Adrenal gland (tissue), 12 donors: ENCODE measurements around the gene KLHDC4. TPM values are rescaled to one million over a fixed set of nuclear protein-coding genes. Genes with fewer than 3 reads are reported as not detected.
"Not testable (repeated sequence)": the region's sequence is repeated elsewhere in the genome, so short reads cannot be mapped to it uniquely, and the experiment has no call there.

ENCODE experiments used
- DNase-seq, 7 donors: peaks; one replicate each; pipeline ENCODE4 v3.0.0-alpha.2; 2019 to 2020
- H3K27ac ChIP-seq, 5 donors: fragments of 200-600 bp; sonication (generic) in 4 of 5; 1 replicate in 3 of 5; 2 replicates in 2 of 5; pipeline versions ENCODE4 v1.5.1 to v1.8.0; 2016 to 2020; ENCODE audit warnings: mild to moderate bottlenecking in 1 of 5
- H3K27me3 ChIP-seq: fragments of 200-600 bp; 2 replicates; pipeline ENCODE4 v1.8.0; 2021
- H3K36me3 ChIP-seq, 2 donors: fragments of 200-600 bp; replicated peaks in 1 of 2; 1 replicate in 1 of 2; 2 replicates in 1 of 2; pipeline versions ENCODE4 v1.5.1 to v1.8.0; 2018 to 2022
- H3K4me1 ChIP-seq, 2 donors: fragments of 200-600 bp; replicated peaks in 1 of 2; 1 replicate in 1 of 2; 2 replicates in 1 of 2; pipeline versions ENCODE4 v1.5.1 to v1.8.0; 2018 to 2021
- H3K4me3 ChIP-seq, 4 donors: fragments of 200-600 bp; sonication (generic) in 3 of 4; one replicate each; pipeline ENCODE4 v1.5.1; 2016 to 2018
- H3K9me3 ChIP-seq, 3 donors: fragments of 200-600 bp; sonication (generic) in 1 of 3; replicated peaks in 1 of 3; 1 replicate in 2 of 3; 2 replicates in 1 of 3; pipeline versions ENCODE4 v1.5.1 to v1.8.0; 2016 to 2021
- POLR2A ChIP-seq, 2 donors: fragments of 450-650 bp; IDR thresholded peaks; one replicate each; pipeline ENCODE4 v1.6.1; 2017; ENCODE audit warnings: antibody characterized with exemption in 2 of 2, mild to moderate bottlenecking in 2 of 2, moderate library complexity in 1 of 2
- WGBS, 4 donors: extraction: QIAGEN DNeasy Blood & Tissue Kit in 2 of 4; methylation state at CpG; one replicate each; pipeline versions ENCODE4 v1.1.5 to v1.1.7; 2013 to 2017; 5-methylcytosine and 5-hydroxymethylcytosine counted together
- intact Hi-C, 2 donors: fragments of 100-400 bp; cut with DNase I; formaldehyde crosslinking; loops; one replicate each; pipeline versions ENCODE4 v1.14.1 to v1.15.0; 2022 to 2023
- polyA plus RNA-seq, 3 donors: library from polyadenylated mRNA; stranded (reverse); fragments of 200-250 nt in 2 of 3; fragments of 350-450 nt in 1 of 3; fragmentation: Illumina TruSeq in 1 of 3; extraction: RNeasy Lipid Tissue Mini Kit (QIAGEN cat#74804) in 1 of 3; gene quantifications; one replicate each; pipeline ENCODE4 v1.2.3, GENCODE V29; 2013 to 2014
- total RNA-seq, 9 donors: library from RNA; depleted of rRNA in 4 of 9; stranded (reverse); fragments of >200 nt in 4 of 9; fragments of 120-200 nt in 1 of 9; fragmentation: NEBNext Ultra II Directional in 1 of 9; extraction: Animal tissue kit (Norgen Biotek cat#: 25700) in 1 of 9; gene quantifications; one replicate each; pipeline versions ENCODE4 v1.1.0 to v1.2.4, GENCODE V29; 2013 to 2023
- TF ChIP-seq, protein P1 (sequence below), 6 experiments: fragments of 450-650 bp in 4 of 6; fragments of 200-600 bp in 2 of 6; sonication (generic) in 1 of 6; IDR thresholded peaks; 1 replicate in 5 of 6; 2 replicates in 1 of 6; pipeline versions ENCODE4 v1.5.1 to v1.8.0; 2016 to 2021; ENCODE audit warnings: antibody characterized with exemption in 6 of 6, mild to moderate bottlenecking in 2 of 6, moderate library complexity in 1 of 6
- donor health status: healthy with polysubstance abuse.
- donor health status: Bipolar disorder and iron deficiency.
- donor health status: DM: yes; HTN: yes; CAD: no.
- donor health status: DM: no; HTN: no; CAD: no.
- donor health status: DM: no; HTN: no; CAD: no.
- donor health status: DM: yes; HTN: yes; CAD: no.

Gene KLHDC4
- total and polyA plus RNA-seq, 12 donors: 15.4 to 94.0 (median 26.4) TPM

GRCh38 chr16:87778476-87778829 is 12.7 kb upstream of the KLHDC4 start:
- H3K4me3 ChIP-seq: no peak overlapping the region
- no peaks in the 10 kb centered on the region for H3K27me3 ChIP-seq
- peaks cover 0 to 7% of the 10 kb centered on the region in 2 donors for H3K4me1 ChIP-seq
- WGBS, 4 donors: 86 to 93% (median 90%) methylated on average over 11 to 13 of the region's 13 CpGs
- intact Hi-C loops: loop anchor here (5.0 to 10.0 kb wide), 2 partner anchors 94 to 126 kb away; no protein-coding TSS in a partner anchor
- no peaks in the 10 kb centered on the region for H3K36me3 ChIP-seq
- no peak for TF ChIP-seq POLR2A (IDR thresholded peaks at IDR 0.05)
- TF ChIP-seq, protein P1, sequence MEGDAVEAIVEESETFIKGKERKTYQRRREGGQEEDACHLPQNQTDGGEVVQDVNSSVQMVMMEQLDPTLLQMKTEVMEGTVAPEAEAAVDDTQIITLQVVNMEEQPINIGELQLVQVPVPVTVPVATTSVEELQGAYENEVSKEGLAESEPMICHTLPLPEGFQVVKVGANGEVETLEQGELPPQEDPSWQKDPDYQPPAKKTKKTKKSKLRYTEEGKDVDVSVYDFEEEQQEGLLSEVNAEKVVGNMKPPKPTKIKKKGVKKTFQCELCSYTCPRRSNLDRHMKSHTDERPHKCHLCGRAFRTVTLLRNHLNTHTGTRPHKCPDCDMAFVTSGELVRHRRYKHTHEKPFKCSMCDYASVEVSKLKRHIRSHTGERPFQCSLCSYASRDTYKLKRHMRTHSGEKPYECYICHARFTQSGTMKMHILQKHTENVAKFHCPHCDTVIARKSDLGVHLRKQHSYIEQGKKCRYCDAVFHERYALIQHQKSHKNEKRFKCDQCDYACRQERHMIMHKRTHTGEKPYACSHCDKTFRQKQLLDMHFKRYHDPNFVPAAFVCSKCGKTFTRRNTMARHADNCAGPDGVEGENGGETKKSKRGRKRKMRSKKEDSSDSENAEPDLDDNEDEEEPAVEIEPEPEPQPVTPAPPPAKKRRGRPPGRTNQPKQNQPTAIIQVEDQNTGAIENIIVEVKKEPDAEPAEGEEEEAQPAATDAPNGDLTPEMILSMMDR (IDR thresholded peaks at IDR 0.05): no peak
- no peak overlapping the region for H3K27ac ChIP-seq
- DNase-seq: peak in 1 of 7 donors; percentile 22
- H3K9me3 ChIP-seq: no peaks in the 10 kb centered on the region

- WGBS, 4 donors: 86 to 90% (median 87%) methylated on average over 13 to 16 of the region's 16 CpGs
- intact Hi-C loops: loop anchor here in 1 of 2 donors (10.0 kb wide), 1 partner anchor 131 kb away; no protein-coding TSS in a partner anchor
- DNase-seq: not testable (repeated sequence)
These were observed 8.1 kb upstream of the KLHDC4 start for GRCh38 chr16:87773836-87774235.

DNA sequence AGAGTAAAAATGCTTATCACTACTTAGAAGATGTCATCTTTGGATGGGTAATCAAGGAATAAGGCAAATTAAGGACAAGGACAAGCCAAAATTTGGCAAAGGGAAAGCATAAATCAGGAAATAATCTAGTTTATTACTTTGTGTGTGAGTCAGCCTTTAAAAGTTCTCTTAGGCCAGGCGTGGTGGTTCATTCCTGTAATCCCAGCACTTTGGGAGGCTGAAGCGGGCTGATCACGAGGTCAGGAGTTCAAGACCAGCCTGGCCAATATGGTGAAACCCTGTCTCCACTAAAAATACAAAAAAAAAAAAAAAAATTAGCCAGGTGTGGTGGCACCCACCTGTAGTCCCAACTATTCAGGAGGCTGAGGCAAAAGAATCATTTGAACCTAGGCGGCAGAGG is 1.7 kb upstream of the KLHDC4 start:
- not testable (repeated sequence) for H3K4me3 ChIP-seq, H3K9me3 ChIP-seq, H3K27me3 ChIP-seq, H3K36me3 ChIP-seq
- intact Hi-C loops: loop anchor here (5.0 to 10.0 kb wide), 2 partner anchors 180 to 183 kb away; no protein-coding TSS in a partner anchor
- Histone ChIP-seq H3K27ac (peak overlapping the region in 4 of 5 donors; percentile 21 to 86 (median 76)), H3K4me1 (peaks cover 13 to 17% of the 10 kb centered on the region in 2 donors)
- peak in 6 of 7 donors; percentile 39 to 63 (median 54) for DNase-seq
- 49 to 56% (median 52%) methylated on average over 4 of the region's 4 CpGs for WGBS, 4 donors

More at GRCh38 chr16:87773836-87774235, 8.1 kb upstream of the KLHDC4 start:
- H3K36me3 ChIP-seq, H3K4me3 ChIP-seq, H3K27me3 ChIP-seq, H3K4me1 ChIP-seq, H3K27ac ChIP-seq, H3K9me3 ChIP-seq: not testable (repeated sequence)

DNA sequence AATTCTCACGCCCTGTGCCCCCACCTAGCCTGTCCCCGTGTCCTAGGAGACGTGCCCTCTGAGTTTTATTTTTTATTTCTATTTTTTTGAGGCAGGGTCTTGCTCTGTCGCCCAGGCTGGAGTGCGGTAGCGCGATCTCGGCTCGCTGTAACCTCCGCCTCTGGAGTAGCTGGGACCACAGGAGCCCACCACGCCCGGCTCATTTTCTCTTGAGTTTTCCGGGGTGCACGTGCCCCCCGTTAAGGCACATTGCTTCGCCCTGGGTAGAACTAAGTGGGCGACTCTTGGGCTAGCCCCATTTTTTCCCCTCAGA is 655 bp upstream of the KLHDC4 start:
- WGBS, 4 donors: 40 to 52% (median 43%) methylated on average over 17 of the region's 17 CpGs
- H3K27me3 ChIP-seq: no peaks in the 10 kb centered on the region
- no peak for TF ChIP-seq POLR2A (IDR thresholded peaks at IDR 0.05)
- TF ChIP-seq, protein P1 (IDR thresholded peaks at IDR 0.05): no peak
- intact Hi-C loops: loop anchor here (5.0 to 10.0 kb wide), 2 partner anchors 179 to 182 kb away; no protein-coding TSS in a partner anchor
- peaks cover 0 to 13% of the 10 kb centered on the region in 2 donors for H3K36me3 ChIP-seq
- no peaks in the 10 kb centered on the region for H3K9me3 ChIP-seq
- H3K4me1 ChIP-seq: peaks cover 13 to 17% of the 10 kb centered on the region in 2 donors
- H3K27ac ChIP-seq: peak overlapping the region; percentile 74 to 93 (median 77)
- H3K4me3 ChIP-seq: peak overlapping the region in 2 of 4 donors; percentile 98 to 99
- DNase-seq: peak in 1 of 7 donors; percentile 14

DNA sequence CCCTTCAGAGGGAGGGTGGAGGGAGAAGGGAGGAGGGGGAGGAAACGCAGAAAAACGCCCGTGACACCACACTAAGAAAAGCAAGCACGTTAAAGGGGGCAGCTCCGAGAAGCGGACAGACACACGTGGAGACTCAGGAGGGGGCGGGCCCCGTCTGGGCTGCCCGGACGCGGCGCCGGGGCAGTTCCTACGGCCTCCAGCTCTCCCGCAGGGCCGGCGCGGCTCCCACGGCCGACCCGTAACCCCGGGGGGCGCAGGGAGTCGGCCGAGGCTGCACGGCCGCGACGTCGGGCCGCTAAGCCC is 362 bp downstream of the KLHDC4 start:
- H3K4me1 ChIP-seq: peaks cover 13 to 17% of the 10 kb centered on the region in 2 donors
- no peak for TF ChIP-seq POLR2A (IDR thresholded peaks at IDR 0.05)
- TF ChIP-seq, protein P1 (IDR thresholded peaks at IDR 0.05): no peak
- WGBS, 4 donors: 0% methylated on average over 3 to 32 of the region's 32 CpGs
- peak overlapping the region; percentile 75 to 99 (median 98) for H3K4me3 ChIP-seq
- DNase-seq: peak in 1 of 7 donors; percentile 24
- no peaks in the 10 kb centered on the region for H3K9me3 ChIP-seq
- peaks cover 0 to 13% of the 10 kb centered on the region in 2 donors for H3K36me3 ChIP-seq
- H3K27me3 ChIP-seq: no peaks in the 10 kb centered on the region
- intact Hi-C loops: loop anchor here (5.0 to 10.0 kb wide), 2 partner anchors 178 to 181 kb away; no protein-coding TSS in a partner anchor
- peak overlapping the region in 4 of 5 donors; percentile 74 to 93 (median 82) for H3K27ac ChIP-seq
